ENCODE data around the gene TSACC.

DNA sequence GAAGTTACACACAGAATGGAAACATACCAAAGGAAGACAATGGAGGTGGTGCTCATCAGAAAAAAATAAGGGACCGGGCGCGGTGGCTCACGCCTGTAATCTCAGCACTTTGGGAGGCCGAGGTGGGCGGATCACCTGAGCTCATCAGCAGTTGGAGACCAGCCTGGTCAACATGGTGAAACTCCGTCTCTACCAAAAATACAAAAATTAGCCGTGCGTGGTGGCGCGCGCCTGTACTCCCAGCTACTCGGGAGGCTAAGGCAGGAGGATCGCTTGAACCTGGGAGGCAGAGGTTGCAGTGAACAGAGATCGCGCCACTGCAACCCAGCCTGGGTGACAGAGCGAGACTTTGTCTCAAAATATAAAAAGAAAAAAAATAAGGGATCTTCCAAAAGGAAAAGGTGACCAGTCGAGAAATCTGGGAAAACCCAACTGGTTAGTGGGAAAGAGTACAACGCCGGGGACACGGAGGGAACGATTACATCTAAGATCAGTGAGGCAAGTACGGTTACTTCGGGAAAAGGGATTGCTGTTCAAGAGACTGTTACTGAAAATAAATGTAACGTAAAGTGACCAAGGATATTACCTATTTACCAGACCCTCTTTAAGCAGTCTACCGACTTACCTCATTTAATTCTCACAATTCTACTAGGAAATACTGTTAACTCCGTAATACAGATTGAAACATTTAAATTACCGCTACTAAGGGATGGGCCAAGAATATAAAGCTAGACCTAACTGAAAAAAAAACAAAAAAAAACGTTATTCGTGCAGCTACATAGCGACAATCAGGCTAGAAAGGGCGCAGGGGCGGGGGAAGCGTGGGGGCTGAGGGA lies 1.1 kb upstream of the TSACC start:
- TF ChIP-seq, protein P1, sequence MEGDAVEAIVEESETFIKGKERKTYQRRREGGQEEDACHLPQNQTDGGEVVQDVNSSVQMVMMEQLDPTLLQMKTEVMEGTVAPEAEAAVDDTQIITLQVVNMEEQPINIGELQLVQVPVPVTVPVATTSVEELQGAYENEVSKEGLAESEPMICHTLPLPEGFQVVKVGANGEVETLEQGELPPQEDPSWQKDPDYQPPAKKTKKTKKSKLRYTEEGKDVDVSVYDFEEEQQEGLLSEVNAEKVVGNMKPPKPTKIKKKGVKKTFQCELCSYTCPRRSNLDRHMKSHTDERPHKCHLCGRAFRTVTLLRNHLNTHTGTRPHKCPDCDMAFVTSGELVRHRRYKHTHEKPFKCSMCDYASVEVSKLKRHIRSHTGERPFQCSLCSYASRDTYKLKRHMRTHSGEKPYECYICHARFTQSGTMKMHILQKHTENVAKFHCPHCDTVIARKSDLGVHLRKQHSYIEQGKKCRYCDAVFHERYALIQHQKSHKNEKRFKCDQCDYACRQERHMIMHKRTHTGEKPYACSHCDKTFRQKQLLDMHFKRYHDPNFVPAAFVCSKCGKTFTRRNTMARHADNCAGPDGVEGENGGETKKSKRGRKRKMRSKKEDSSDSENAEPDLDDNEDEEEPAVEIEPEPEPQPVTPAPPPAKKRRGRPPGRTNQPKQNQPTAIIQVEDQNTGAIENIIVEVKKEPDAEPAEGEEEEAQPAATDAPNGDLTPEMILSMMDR (IDR thresholded peaks at IDR 0.05; ENCODE audit: low read length), result no peak
- no peak for TF ChIP-seq EZH2 (optimal IDR thresholded peaks at IDR 0.05; ENCODE audit: low read depth, low read length)
